ENCODE results near the gene ATAD3A.

DNA sequence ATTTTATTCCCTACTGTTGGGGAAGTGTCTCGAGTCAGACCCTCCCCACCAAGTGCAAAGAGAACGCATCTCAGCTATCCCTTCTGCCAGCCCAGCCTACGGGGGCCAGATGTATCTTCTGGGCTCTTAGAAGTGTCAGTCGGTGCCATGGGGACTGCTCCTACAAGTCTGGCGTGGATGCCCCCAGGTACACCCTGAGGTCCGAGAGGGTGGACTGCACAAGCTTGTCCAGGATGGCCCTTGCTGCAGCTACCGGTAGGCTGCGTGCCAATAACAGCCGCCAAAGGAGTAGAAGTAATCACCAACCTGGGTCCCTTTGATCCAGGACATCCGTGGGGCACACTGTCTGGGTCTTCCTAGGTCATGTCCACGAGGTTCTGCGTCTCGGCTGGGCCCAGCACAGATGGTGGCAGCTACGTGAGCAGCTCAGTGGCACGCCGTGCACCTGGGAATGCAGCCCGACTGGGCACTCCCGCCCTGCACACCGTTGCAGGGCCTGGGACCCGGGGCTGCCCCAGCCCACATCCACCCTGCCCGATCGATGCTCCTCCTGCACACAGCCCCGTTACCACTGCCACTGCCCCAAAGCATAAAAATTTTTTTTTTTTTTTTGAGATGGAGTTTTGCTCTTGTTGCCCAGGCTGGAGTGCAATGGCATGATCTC lies 71.5 kb downstream of the ATAD3A start:
- no peak for TF ChIP-seq POLR2AphosphoS5 (IDR thresholded peaks at IDR 0.05; ENCODE audit: low read depth)
- TF ChIP-seq, protein P1, sequence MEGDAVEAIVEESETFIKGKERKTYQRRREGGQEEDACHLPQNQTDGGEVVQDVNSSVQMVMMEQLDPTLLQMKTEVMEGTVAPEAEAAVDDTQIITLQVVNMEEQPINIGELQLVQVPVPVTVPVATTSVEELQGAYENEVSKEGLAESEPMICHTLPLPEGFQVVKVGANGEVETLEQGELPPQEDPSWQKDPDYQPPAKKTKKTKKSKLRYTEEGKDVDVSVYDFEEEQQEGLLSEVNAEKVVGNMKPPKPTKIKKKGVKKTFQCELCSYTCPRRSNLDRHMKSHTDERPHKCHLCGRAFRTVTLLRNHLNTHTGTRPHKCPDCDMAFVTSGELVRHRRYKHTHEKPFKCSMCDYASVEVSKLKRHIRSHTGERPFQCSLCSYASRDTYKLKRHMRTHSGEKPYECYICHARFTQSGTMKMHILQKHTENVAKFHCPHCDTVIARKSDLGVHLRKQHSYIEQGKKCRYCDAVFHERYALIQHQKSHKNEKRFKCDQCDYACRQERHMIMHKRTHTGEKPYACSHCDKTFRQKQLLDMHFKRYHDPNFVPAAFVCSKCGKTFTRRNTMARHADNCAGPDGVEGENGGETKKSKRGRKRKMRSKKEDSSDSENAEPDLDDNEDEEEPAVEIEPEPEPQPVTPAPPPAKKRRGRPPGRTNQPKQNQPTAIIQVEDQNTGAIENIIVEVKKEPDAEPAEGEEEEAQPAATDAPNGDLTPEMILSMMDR (IDR thresholded peaks at IDR 0.05; ENCODE audit: insufficient read depth, low read length) = no peak
- no peak for TF ChIP-seq GABPA (IDR thresholded peaks at IDR 0.05; ENCODE audit: low read depth)
- TF ChIP-seq SPI1 (IDR thresholded peaks at IDR 0.05; ENCODE audit: borderline replicate concordance, low read depth) = no peak
- TF ChIP-seq, protein P2, sequence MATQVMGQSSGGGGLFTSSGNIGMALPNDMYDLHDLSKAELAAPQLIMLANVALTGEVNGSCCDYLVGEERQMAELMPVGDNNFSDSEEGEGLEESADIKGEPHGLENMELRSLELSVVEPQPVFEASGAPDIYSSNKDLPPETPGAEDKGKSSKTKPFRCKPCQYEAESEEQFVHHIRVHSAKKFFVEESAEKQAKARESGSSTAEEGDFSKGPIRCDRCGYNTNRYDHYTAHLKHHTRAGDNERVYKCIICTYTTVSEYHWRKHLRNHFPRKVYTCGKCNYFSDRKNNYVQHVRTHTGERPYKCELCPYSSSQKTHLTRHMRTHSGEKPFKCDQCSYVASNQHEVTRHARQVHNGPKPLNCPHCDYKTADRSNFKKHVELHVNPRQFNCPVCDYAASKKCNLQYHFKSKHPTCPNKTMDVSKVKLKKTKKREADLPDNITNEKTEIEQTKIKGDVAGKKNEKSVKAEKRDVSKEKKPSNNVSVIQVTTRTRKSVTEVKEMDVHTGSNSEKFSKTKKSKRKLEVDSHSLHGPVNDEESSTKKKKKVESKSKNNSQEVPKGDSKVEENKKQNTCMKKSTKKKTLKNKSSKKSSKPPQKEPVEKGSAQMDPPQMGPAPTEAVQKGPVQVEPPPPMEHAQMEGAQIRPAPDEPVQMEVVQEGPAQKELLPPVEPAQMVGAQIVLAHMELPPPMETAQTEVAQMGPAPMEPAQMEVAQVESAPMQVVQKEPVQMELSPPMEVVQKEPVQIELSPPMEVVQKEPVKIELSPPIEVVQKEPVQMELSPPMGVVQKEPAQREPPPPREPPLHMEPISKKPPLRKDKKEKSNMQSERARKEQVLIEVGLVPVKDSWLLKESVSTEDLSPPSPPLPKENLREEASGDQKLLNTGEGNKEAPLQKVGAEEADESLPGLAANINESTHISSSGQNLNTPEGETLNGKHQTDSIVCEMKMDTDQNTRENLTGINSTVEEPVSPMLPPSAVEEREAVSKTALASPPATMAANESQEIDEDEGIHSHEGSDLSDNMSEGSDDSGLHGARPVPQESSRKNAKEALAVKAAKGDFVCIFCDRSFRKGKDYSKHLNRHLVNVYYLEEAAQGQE (IDR thresholded peaks at IDR 0.05; ENCODE audit: insufficient replicate concordance, low read depth) = no peak
